Gastroesophageal sphincter (tissue), 4 donors: Measurements from ENCODE around the gene GDPGP1. TPM values are rescaled to one million over a fixed set of nuclear protein-coding genes. Genes with fewer than 3 reads are reported as not detected.
A peak's percentile ranks its signal among the peaks of the same experiment; 100 is the strongest.

Experiments
- ATAC-seq: fragments of 150-250 bp; one replicate; pipeline ENCODE4 v1.9.1; 2016; ENCODE audit warnings: mild to moderate bottlenecking, moderate library complexity
- H3K27ac ChIP-seq, 4 donors: fragments of 200-600 bp; sonication (generic) in 3 of 4; 1 replicate in 3 of 4; 2 replicates in 1 of 4; pipeline ENCODE4 v1.5.1; 2016 to 2019
- H3K27me3 ChIP-seq: fragments of 200-600 bp; sonication (generic); one replicate; pipeline ENCODE4 v1.5.1; 2019
- H3K36me3 ChIP-seq, 2 donors: fragments of 200-600 bp; sonication (generic); one replicate each; pipeline ENCODE4 v1.5.1; 2019; ENCODE audit warnings: control low read depth in 1 of 2
- H3K4me1 ChIP-seq, 3 donors: fragments of 200-600 bp; sonication (generic); 1 replicate in 2 of 3; 2 replicates in 1 of 3; pipeline ENCODE4 v1.5.1; 2016 to 2019; ENCODE audit warnings: control low read depth in 2 of 3
- H3K4me3 ChIP-seq, 2 donors: fragments of 200-600 bp; sonication (generic); one replicate each; pipeline ENCODE4 v1.5.1; 2019; ENCODE audit warnings: mild to moderate bottlenecking in 1 of 2, moderate library complexity in 1 of 2
- H3K9me3 ChIP-seq, 3 donors: fragments of 200-600 bp; sonication (generic); one replicate each; pipeline ENCODE4 v1.5.1; 2017 to 2019; ENCODE audit warnings: control low read depth in 2 of 3
- EP300 ChIP-seq: sonication (generic); formaldehyde crosslinking; IDR thresholded peaks from one replicate; pipeline ENCODE4 v1.6.1; 2017; ENCODE audit warnings: antibody characterized with exemption, mild to moderate bottlenecking
- POLR2A ChIP-seq, 2 donors: fragments of 450-650 bp; IDR thresholded peaks; one replicate each; pipeline ENCODE4 v1.6.1; 2017; ENCODE audit warnings: antibody characterized with exemption in 2 of 2, mild to moderate bottlenecking in 2 of 2, moderate library complexity in 1 of 2
- POLR2AphosphoS5 ChIP-seq: sonication (generic); formaldehyde crosslinking; IDR thresholded peaks from one replicate; pipeline ENCODE4 v1.6.1; 2017; ENCODE audit warnings: antibody characterized with exemption
- WGBS, 2 donors: methylation state at CpG; one replicate each; pipeline ENCODE4 v1.1.5; 2018; ENCODE audit warnings: low coverage in 1 of 2; 5-methylcytosine and 5-hydroxymethylcytosine counted together
- total RNA-seq, 4 donors: library from RNA; depleted of rRNA; stranded (reverse); fragments of >200 nt; gene quantifications; one replicate each; pipeline ENCODE4 v1.1.0, GENCODE V29; 2016
- TF ChIP-seq, protein P1 (sequence below), 4 experiments: fragments of 200-600 bp in 2 of 4; fragments of 450-650 bp in 2 of 4; sonication (generic) in 1 of 4; IDR thresholded peaks; one replicate each; pipeline ENCODE4 v1.5.1; 2017 to 2019; ENCODE audit warnings: antibody characterized with exemption in 4 of 4, mild to moderate bottlenecking in 2 of 4, moderate library complexity in 2 of 4

GDPGP1 gene
- total RNA-seq, 4 donors from 2014 or later = 2.0 to 8.9 (median 7.5) TPM

DNA sequence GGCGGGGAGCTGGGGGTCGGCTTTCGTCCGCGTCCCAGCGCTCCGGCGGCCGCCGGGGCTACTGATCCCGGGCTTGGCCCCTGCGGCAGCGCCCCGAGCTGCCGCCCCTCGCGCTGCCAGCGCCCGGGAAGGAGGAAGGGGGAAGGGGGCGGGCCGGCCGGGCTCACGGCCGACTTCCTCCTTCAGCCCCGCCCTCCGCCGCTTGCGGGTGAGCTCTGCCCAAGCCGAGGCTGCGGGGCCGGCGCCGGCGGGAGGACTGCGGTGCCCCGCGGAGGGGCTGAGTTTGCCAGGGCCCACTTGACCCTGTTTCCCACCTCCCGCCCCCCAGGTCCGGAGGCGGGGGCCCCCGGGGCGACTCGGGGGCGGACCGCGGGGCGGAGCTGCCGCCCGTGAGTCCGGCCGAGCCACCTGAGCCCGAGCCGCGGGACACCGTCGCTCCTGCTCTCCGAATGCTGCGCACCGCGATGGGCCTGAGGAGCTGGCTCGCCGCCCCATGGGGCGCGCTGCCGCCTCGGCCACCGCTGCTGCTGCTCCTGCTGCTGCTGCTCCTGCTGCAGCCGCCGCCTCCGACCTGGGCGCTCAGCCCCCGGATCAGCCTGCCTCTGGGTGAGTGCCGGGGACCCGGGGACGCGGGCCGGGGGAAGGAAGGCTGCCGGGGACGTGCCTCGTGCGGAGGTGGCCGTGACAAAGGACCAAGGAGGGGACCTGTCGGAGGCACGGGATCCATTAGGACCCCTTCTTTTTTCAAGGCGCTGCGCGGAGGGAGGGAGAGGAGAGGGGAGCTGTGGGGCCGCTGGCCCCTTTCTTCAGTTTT is 32.7 kb upstream of the GDPGP1 start, which contains the start of gene SEMA4B:
SEMA4B (plus strand) TSS at position 201 of the 814 bp plus-strand sequence; CDS start at position 450, 249 bp downstream.
- peak; percentile 46 to 50 for TF ChIP-seq POLR2A (IDR thresholded peaks at IDR 0.05)
- TF ChIP-seq EP300 = no peak
- no peak for TF ChIP-seq POLR2AphosphoS5
- TF ChIP-seq, protein P1, sequence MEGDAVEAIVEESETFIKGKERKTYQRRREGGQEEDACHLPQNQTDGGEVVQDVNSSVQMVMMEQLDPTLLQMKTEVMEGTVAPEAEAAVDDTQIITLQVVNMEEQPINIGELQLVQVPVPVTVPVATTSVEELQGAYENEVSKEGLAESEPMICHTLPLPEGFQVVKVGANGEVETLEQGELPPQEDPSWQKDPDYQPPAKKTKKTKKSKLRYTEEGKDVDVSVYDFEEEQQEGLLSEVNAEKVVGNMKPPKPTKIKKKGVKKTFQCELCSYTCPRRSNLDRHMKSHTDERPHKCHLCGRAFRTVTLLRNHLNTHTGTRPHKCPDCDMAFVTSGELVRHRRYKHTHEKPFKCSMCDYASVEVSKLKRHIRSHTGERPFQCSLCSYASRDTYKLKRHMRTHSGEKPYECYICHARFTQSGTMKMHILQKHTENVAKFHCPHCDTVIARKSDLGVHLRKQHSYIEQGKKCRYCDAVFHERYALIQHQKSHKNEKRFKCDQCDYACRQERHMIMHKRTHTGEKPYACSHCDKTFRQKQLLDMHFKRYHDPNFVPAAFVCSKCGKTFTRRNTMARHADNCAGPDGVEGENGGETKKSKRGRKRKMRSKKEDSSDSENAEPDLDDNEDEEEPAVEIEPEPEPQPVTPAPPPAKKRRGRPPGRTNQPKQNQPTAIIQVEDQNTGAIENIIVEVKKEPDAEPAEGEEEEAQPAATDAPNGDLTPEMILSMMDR (IDR thresholded peaks at IDR 0.05) = peak in 1 of 4 experiments; percentile 29
- H3K27me3 ChIP-seq = no peaks in the 10 kb centered on the region
- H3K36me3 ChIP-seq = peaks cover 0 to 12% of the 10 kb centered on the region in 2 donors
- WGBS, 2 donors = no CpG with 5 or more reads among the region's 88 CpGs
- ATAC-seq = peak; percentile 82
- H3K4me3 ChIP-seq = peak within 1 kb of the TSS; percentile 84 to 92
- H3K27ac ChIP-seq = peak within 1 kb of the TSS; percentile 49 to 92 (median 86)
- H3K9me3 ChIP-seq = no peaks in the 10 kb centered on the region
- H3K4me1 ChIP-seq = peaks cover 0 to 82% (median 16%) of the 10 kb centered on the region in 3 donors

DNA sequence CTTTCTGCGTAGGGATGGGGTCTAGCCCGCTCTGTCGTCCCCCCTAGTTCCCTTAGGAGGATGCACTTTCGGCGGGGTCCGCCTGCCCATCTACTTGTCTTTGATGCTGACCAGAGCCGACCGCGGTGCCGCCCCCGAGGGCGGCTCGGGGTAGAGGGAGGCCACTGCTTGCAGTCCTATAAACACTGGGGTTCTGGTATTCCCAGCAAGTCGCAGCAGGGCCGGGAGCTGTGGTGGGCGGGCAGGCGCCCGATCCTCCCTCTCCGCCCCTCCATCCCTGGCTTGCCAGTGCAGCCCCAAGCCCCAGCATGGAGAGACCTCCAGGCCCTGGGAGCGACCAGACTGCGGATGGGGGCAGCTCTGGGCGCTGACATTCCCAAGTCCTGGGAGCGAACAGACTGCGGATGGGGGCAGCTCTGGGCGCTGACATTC is 32.0 kb upstream of the GDPGP1 start:
- WGBS, 2 donors = 10% methylated on average over 6 of the region's 25 CpGs; no CpG with 5 or more reads in 1 of the 2 donors
- peak overlapping the region; percentile 84 to 92 for H3K4me3 ChIP-seq
- peak overlapping the region; percentile 49 to 92 (median 86) for H3K27ac ChIP-seq
- no peak for TF ChIP-seq EP300
- TF ChIP-seq POLR2A (IDR thresholded peaks at IDR 0.05) = no peak
- ATAC-seq = no peak
- peaks cover 0 to 86% (median 16%) of the 10 kb centered on the region in 3 donors for H3K4me1 ChIP-seq
- H3K27me3 ChIP-seq = no peaks in the 10 kb centered on the region
- H3K9me3 ChIP-seq = no peaks in the 10 kb centered on the region
- peaks cover 0 to 19% of the 10 kb centered on the region in 2 donors for H3K36me3 ChIP-seq

DNA sequence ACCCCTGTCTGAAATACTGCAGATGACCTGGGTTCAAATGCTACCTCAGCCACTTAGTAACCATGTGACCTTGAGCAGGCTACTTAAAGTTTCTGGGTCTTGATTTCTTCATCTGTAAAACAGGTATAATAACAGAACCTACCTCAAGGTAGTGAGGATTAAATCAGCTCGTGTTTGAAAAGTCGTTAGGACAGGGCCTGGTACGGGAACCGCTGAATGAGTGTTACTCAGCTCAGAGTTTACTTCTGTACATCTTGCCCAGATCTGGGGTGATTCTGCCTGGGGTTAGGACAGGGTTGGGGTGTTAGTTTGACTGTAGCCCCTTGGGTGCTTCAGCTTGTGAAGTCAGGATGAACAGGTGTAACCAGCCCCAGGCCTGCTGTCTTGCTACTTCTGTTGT is 31.1 kb upstream of the GDPGP1 start:
- Histone ChIP-seq H3K36me3 (peaks cover 0 to 26% of the 10 kb centered on the region in 2 donors), H3K4me3 (peak overlapping the region in 1 of 2 donors; percentile 92), H3K4me1 (peaks cover 0 to 82% (median 16%) of the 10 kb centered on the region in 3 donors), H3K27me3 (no peaks in the 10 kb centered on the region), H3K27ac (peak overlapping the region in 2 of 4 donors; percentile 88 to 92), H3K9me3 (no peaks in the 10 kb centered on the region)
- 56 to 72% methylated on average over 3 to 4 of the region's 4 CpGs for WGBS, 2 donors
- ATAC-seq = no peak
- TF ChIP-seq POLR2AphosphoS5 = no peak
- TF ChIP-seq POLR2A (IDR thresholded peaks at IDR 0.05) = no peak
- no peak for TF ChIP-seq EP300
- TF ChIP-seq, protein P1 (IDR thresholded peaks at IDR 0.05) = no peak

DNA sequence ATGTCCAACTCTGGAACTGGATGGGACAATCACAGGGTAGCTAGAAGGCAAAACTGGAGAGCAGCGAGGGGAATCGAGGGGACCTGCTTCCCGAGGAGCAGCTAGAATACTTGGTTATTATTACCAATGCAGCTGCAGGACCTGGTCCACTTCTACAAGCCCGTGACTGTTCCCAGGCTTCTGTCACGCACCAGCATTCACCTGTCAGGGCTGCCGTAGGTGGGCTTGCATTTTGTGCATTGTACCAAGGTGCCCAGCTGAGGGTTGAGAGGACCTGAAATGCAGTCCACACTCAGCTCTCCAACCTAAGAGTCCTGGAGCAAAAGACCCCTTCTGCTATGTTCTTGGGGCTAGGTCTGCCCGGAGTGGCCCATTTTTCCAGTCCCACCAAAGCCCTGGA is 30.5 kb upstream of the GDPGP1 start:
- H3K9me3 ChIP-seq = no peaks in the 10 kb centered on the region
- TF ChIP-seq EP300 (no peak), POLR2AphosphoS5 (no peak), POLR2A (IDR thresholded peaks at IDR 0.05) (no peak)
- H3K27me3 ChIP-seq = no peaks in the 10 kb centered on the region
- ATAC-seq = no peak
- peaks cover 0 to 76% (median 16%) of the 10 kb centered on the region in 3 donors for H3K4me1 ChIP-seq
- WGBS, 2 donors = 84 to 100% methylated on average over 3 of the region's 7 CpGs
- peak overlapping the region in 1 of 2 donors; percentile 92 for H3K4me3 ChIP-seq
- H3K27ac ChIP-seq = peak overlapping the region in 3 of 4 donors; percentile 6 to 92 (median 19)
- H3K36me3 ChIP-seq = peaks cover 0 to 26% of the 10 kb centered on the region in 2 donors

- ATAC-seq = no peak
- Histone ChIP-seq H3K36me3 (peaks cover 0 to 27% of the 10 kb centered on the region in 2 donors), H3K4me1 (peaks cover 0 to 72% (median 16%) of the 10 kb centered on the region in 3 donors), H3K27ac (peak overlapping the region in 3 of 4 donors; percentile 6 to 92 (median 19)), H3K4me3 (peak overlapping the region in 1 of 2 donors; percentile 92), H3K27me3 (no peaks in the 10 kb centered on the region), H3K9me3 (no peaks in the 10 kb centered on the region)
- TF ChIP-seq POLR2A (IDR thresholded peaks at IDR 0.05) (no peak), EP300 (no peak)
- TF ChIP-seq, protein P1 (IDR thresholded peaks at IDR 0.05) = no peak
- WGBS, 2 donors = 44 to 60% methylated on average over 2 to 5 of the region's 8 CpGs
These were observed 30.1 kb upstream of the GDPGP1 start for GRCh38 chr15:90203922-90204321.
